ENCODE results near the gene ALPK3.
"Not testable (repeated sequence)": the region's sequence is repeated elsewhere in the genome, so short reads cannot be mapped to it uniquely, and the experiment has no call there.

ALPK3 gene

DNA sequence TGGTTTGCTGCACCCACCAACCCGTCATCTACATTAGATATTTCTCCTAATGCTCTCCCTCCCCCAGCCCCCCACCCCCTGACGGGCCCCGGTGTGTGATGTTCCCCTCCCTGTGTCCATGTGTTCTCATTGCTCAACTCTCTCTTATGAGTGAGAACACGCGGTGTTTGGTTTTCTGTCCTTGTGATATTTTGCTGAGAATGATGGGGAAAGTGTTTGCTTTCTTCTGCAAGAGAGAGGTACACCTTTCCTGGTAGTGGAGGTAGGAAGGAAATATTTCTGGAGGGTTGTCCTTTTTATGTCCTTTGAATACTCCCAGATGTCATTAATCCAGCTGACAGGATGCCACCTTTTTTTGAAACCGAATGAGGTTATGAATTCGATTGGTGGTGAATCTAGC, 56.8 kb downstream of the ALPK3 start:
- no peak for DNase-seq (ENCODE audit: low spot score)

DNA sequence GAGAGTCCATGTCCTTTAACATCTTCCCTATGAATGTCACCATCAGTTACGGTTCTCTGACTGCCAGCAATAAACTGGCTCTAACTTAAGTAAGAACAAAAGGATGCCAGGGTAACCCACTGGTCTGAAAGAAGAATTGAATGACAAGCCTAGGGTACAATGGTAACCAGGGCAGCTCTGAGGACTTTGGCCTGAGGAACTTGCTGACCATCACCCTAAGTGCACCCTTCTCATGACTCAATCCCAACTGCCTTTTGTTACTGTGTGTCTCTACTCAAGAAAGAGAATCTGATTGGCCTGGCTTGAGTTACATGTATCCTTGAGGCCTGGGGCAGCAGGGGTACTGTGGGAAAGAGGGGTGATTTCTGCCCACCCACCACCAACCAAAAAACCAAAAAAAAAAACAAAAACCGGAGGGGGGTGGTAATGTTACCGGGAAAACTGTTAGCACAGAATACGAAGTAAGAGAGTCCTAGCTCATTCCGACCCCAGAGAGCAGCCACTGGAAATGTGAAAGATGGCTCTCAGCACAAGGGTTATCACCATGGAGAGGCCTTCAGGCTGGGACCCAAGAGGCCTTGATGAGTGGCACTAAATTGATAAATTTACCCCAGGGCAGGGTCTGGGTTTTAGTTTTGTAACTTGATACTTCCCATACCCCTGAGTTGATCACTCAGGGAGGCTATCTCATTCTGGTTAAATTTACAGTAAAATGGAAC, 58.0 kb downstream of the ALPK3 start:
- DNase-seq (ENCODE audit: low spot score): no peak

DNA sequence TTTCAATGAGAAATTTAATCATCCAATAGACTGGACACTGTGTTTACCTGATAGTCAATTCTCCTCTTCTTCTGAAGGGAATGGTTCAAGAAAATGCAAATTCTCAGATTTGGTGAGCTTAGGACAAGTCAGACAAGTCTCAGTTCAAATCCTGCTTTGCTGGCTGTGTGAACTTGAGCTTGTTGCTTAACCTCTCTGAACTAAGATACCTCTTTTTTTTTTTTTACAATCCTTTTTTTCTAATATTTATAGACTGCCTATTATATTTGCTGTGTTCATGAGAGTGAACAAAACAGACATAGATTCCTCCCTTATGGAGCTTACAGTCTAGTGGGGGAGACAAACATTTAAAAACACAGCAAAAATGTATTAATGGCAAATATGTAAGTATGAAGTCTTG, 59.1 kb downstream of the ALPK3 start:
- DNase-seq (ENCODE audit: low spot score): no peak

- DNase-seq (ENCODE audit: low spot score): not testable (repeated sequence)
Measured at GRCh38 chr15:84877701-84878100, 60.5 kb downstream of the ALPK3 start.

GRCh38 chr15:84878504-84878903, 61.3 kb downstream of the ALPK3 start:
- DNase-seq (ENCODE audit: low spot score): peak; percentile 49

DNA sequence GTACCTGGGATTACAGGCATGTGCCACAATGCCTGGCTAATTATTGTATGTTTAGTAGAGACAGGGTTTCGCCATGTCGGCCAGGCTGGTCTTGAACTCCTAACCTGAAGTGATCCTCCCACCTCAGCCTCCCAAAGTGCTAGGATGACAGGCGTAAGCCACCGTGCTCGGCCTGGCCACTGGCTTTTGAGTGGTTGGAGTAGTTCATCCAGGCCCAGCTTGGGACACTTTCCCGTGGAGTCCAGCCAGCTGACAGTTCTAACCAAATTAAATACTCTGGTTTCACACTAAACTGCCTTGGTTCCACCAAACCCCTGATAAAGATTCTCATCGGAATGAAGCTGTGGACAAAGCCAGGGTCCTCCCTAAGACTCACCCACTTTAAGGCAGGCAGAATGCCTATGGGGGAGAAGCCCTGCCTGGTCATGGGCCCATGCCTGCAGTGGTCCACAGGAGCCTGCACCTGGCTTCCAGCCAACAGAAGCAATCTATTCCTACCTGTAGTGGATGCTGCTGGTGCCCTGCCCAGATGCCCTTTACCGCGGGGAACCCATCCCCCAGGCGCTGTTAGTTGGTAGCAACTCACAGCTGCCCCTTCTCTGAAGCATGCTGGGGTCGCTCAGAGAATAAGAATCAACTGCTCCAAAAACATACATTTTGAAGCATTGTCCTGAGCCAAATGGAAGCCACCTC, 62.1 kb downstream of the ALPK3 start:
- DNase-seq (ENCODE audit: low spot score): no peak

DNA sequence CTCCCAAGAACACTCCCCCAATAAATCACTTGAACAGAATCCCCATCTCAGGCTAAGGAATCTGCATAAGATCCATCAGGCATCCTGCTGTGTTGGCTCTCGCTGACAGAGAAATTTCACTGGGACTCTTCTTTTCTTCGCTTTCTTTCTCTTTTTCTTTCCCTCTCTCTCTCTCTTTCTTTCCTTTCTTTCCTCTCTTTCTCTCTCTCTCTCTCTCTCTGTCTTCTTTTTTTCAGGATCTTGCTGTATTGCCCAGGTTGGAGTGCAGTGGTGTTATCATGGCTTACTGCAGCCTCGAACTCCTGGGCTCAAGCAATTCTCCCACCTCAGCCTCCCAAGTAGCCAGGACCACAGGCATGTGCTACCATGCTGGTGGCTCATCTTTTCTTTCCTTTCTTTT, 62.9 kb downstream of the ALPK3 start:
- DNase-seq (ENCODE audit: low spot score): no peak

- no peak for DNase-seq (ENCODE audit: low spot score)
Measured at GRCh38 chr15:84880822-84881519, 63.8 kb downstream of the ALPK3 start.

- DNase-seq (ENCODE audit: low spot score): no peak
Measured at GRCh38 chr15:84881520-84881830, 64.3 kb downstream of the ALPK3 start.

GRCh38 chr15:84883466-84883865, 66.3 kb downstream of the ALPK3 start:
- DNase-seq (ENCODE audit: low spot score): no peak

DNA sequence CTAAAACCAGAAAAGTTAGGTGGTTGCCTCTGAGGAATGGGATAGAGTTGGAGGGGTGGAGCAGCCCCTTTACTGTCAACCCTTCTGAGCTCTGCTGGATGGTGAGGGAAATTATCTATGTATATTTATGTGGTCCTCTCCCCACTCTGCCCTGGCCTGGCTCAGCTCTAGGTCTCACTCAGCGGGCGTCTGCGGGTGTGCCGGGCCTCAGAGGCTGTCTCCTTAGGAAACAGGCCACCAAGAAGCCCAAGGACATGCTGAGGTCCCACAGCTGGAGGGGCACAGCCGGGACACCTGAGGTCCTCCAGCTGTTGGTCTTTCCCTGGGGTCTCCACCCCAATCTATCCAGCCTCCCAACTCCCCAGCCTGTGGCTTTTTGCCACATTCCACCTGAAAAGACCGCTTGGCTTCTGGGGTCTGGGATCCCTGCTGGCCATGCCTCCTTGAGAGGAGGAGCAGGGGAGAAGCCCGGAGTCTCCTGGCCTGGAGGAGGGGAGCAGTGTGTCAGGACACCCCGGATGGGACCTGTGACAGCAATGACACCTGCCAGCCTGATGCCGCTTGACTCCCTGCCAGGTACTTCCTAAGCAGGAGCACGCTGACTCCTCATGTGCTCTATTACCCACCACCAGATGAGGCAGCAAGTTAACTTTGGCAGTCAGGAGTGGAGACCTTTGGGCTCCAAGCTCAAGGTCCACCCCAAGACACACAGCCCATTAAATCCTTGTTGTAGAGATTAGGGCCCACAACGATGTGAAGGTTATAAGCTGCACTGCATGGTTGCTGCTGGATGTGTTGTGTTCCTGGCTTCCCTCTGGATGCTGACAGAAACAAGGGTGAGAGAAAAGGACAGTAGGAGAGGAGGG, 67.0 kb downstream of the ALPK3 start, which contains the start of gene SLC28A1:
TSS of gene SLC28A1 (plus strand) at position 747 of the 866 bp plus-strand sequence. CDS start 3,099 bp downstream, outside the sequence.
- DNase-seq (ENCODE audit: low spot score): no peak

- no peak for DNase-seq (ENCODE audit: low spot score)
Measured at GRCh38 chr15:84885801-84886200, 68.6 kb downstream of the ALPK3 start.

DNA sequence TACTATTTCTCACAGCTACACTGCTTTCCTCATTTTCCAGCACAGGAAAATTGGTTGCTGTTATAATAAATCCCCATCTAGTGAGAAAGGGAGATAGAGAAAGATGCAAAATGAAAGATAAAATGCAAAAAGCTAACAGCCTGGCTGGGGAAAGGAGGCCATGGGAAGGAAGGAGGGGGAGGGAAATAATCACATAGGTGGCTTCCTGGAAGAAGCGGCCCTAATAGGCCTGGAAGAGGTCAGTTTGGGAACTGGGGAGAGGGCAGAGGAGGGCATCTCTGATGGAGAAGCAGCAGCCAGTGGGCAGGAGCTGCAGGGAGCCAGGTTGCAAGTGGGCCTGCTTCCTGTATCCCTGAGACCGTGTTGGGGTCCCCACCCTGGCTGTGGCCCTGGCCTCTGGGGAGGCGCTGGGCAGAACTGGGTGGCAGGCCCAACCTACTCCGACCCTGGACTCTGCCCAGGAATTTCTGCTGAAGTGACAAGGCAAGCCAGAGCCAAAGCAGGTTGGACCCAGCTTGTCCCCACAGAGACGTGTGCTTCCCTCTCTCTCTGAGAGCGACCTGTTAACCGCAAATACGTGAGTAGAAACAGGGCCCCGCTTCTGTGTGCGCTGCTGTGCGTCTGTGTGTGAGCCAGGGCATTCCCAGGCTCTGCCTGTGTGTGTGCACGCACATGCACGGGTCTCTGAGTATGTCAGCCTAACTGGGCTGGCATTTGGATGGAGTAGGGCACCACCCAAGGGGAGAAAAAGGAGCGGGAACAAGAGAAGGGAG, 69.2 kb downstream of the ALPK3 start:
- no peak for DNase-seq (ENCODE audit: low spot score)

DNA sequence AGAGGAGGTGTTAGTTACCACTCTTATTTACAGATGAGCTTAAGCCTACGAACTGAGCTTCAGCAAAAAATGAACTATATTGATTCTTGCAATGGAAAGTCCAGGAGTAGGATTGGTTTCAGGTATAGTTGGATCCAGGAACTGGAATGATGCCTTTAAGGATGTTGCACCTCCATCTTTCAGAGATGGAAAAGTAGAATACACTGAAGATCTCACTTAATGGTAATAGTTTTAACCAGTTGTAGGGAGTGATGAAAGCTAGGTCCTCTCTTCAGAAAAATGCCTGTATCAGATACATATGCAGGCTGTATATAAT, 69.8 kb downstream of the ALPK3 start:
- no peak for DNase-seq (ENCODE audit: low spot score)

DNA sequence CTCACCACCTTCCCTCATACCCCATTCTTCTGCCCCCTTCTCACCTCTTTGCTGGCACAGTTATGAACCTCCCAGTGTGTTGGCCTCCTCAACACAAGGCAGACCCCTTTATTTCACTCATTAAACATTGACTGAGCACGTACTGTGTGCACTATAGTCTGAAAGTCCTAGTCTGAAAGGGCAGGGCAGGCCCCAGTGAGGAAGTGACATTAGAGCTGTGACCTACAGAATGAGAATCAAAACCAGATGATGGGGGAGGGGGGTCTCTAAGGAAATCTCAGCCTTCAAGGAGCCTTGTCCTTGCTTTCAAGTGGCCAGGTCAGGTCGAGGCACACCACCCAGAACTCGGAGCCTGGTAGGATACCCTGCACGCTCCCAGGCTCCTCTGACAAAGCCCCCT, 70.8 kb downstream of the ALPK3 start:
- DNase-seq (ENCODE audit: low spot score): no peak

DNA sequence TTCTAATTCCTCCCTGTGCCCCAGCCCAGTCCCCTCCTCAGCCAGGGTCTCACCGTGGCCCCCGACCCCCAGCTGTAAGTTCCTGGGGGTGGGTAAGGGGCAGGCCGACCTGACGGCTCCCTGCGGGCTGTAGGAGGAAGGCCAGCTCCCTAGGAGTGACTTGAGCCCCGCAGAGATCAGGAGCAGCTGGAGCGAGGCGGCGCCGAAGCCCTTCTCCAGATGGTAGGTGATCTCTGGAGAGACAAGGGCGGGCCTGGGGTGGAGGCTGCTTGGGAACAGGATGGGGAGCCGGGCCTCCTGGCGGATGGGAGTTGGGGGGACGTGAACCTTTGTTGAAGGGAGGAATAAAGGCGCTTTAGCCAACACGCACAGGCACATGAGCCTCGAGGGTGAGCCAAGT, 71.5 kb downstream of the ALPK3 start:
- DNase-seq (ENCODE audit: low spot score): no peak

DNA sequence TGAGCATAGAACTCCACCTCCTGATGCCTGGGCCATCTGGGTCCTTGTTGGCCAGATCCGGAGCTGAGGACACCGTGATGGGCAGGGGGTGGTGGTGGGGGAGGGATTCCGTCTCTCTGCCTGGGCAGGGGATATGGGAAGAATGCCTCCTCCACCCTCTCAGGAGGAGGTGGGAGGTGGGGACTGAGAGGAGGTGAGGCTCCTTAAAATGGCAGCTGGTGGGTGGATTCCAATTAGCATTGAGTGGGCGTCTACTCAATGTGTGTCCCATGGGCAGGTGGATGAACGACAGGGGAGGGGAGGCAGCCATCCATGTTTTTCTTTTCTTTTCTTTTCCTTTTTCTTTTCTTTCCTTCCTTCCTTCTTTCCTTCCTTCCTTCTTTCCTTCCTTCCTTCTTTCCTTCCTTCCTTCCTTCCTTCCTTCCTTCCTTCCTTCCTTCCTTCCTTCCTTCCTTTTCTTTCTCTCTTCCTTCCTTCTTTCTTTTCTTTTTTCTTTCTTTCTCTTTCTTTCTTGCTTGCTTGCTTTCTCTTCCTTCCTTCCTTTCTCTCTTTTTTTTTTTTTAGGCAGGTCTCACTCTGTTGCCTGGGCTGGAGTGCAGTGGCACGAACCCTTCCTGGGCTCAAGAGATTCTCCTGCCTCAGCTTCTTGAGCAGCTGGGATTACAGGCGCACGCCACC, 72.3 kb downstream of the ALPK3 start:
- DNase-seq (ENCODE audit: low spot score): no peak

DNA sequence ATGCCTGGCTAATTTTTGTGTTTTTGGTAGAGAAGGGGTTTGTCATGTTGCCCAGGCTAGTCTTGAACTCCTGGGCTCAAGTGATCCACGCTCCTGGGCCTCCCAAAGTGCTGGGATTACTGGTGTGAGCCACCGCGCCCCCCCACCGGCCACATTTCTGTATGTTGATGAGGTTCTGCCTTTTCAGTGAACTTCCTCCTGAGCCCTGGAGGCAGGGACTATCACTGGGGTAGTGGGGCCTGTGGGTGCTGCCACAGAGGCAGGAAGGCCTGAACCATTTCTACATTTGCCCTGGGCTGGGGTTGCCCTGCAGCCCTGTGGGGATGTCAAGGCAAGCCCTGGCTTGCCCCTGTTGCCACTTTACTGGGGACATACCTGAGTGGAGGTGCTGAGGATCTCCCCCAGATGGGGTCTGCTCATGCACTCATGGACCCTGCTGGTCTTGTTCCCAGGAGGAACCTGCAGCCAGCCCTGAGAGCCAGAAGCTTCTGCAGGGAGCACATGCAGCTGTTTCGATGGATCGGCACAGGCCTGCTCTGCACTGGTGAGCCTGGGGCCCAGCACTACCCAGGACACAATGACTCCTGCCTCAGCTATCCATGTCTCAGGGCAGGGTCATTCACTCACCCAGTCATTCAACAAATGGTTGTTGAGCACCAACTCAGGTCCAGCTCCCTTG, 73.0 kb downstream of the ALPK3 start:
- no peak for DNase-seq (ENCODE audit: low spot score)

GRCh38 chr15:84890670-84891162, 73.6 kb downstream of the ALPK3 start:
- DNase-seq (ENCODE audit: low spot score): no peak

- no peak for DNase-seq (ENCODE audit: low spot score)
Measured at GRCh38 chr15:84891339-84891738, 74.2 kb downstream of the ALPK3 start.
